ENCODE data around the gene BET1L. TPM values are rescaled to one million over a fixed set of nuclear protein-coding genes. Genes with fewer than 3 reads are reported as not detected.
"Not testable (repeated sequence)": the region's sequence is repeated elsewhere in the genome, so short reads cannot be mapped to it uniquely, and the experiment has no call there.

The BET1L gene
- polyA plus RNA-seq, 12 donors = 28.4 to 42.3 (median 36.0) TPM; not detected in 1

DNA sequence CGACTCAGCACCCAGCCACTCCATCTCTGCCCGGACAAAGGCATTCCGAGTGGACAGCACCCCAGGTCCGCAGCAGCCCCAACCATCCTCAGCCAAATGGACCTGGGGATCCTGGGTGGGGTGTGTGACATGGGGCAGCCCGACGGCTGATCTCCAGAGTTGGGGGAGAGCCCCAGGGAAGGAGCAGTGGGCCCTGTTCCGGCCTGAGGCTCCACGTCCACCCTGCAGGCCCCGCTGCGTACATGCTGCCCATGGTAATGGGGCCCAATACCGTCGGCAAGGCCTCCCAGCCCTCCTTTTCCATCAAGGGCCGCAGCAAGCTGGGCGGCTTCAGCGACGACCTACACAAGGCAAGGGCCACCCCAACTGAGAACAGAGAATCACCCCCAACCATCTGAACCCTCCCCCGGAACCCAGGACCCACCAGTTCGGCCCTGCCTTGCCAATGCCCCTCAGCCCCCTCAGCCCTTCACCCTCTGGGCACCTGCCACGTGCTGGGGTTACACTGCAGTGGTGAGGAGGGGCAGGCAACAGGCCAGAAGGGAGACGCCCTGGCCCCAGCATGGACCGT, 8.9 kb downstream of the BET1L start:
- DNase-seq = no peak

DNA sequence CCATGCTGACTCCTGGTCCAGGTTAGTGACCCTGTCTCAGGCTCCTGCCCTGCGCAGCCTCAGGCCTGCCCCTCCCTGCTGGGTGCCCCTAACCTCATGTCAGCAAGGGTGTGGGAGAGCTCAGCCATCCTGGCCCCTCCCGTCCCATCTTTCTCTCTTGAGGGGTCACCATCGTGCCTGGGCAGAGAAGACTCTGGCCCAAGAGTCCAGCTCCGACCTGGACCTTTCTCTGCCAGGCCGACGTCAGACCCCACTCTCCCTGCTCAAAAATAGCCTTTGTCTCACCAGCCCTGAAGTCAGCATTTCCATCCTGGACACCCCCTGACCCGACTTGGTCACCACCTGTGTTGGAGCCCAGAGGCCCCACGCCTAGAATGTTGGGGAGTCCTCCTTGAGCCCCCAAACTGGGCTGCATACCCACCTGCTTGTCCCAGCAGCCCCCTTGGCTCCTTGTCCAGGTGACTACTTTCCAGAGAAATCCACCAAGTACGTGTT, 9.4 kb downstream of the BET1L start:
- no peak for DNase-seq

DNA sequence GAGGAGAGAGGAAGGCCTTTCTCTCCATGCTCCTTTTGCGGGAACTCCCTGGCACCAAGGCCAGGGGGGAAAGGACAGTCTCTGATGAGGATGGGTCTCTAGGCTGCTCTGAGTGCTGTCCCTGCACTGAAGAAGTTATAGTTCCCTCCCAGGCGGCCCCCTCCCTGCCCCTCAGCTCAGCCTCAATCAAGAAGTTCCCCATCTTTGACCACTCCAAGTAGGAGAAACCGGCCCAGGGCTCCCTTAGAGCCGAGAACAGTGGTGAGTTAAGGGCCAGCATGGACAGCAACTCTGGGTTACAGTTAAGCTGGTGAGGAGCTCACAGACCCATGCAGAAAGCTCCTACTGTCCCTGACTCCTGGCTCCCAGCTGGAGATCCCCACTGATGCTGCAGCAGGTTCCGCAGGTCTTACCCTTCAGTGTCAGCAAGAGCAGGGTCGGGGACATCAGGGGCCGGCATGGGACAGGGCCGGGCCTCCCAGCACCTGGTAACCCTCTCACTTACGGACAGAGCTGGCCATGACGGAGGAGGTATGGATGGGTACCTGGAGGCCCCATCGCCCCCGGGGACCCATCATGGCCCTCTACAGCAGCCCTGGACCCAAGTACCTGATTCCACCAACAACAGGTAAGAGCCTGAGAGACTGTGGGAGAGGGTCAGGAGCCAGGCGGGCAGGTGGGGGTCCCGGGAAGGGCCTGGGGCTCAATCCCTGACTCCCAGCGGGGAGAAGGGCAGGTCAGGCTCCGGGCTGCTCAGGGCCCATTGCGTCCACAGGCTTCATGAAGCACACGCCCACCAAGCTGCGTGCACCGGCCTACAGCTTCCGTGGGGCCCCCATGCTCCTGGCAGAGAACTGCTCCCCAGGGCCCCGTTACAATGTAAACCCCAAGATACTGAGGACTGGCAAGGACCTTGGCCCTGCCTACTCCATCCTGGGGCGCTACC, 10.1 kb downstream of the BET1L start:
- no peak for DNase-seq

DNA sequence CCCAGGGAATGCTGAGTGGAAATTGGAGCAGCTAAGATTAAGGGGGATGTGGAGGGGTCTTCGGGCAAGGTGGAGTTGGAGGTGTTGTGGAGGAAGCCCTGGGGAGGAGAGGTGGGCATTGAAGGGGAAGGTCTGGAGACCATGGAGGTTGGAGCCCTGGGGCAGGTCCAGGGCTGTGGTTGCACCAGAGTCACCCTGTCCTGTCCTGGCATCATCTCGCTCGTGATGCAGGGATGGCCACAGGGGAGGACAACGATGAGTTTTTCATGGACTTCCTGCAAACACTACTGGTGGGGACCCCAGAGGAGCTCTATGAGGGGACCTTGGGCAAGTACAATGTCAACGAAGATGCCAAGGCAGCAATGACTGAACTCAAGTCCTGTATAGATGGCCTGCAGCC, 13.7 kb downstream of the BET1L start:
- not testable (repeated sequence) for DNase-seq

DNA sequence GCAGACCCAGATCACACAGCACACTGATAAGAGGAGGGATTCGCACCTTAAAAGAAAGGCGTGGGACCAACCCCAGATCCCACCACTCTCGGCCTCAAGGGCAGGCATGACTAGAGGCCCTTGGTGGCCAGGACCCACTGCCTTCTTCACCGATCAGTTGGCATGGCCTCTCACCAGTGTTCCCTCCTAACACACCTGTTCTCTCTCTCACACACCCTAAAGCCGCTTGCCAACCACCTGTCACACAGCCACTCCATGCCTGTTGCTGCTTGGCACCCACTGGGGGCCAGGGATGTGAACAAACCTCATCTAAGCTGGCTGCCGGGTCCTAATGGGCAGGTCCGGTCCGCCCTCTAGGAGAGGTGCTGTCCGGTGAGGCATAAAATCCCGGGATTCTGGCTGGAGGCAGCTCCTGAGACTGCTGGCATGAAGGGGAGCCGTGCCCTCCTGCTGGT, 14.5 kb downstream of the BET1L start, which contains the start of gene SCGB1C1:
TSS of gene SCGB1C1 (plus strand) at position 405 of the 455 bp plus-strand sequence. CDS start at position 427, 22 bp downstream.
- DNase-seq = not testable (repeated sequence)

DNA sequence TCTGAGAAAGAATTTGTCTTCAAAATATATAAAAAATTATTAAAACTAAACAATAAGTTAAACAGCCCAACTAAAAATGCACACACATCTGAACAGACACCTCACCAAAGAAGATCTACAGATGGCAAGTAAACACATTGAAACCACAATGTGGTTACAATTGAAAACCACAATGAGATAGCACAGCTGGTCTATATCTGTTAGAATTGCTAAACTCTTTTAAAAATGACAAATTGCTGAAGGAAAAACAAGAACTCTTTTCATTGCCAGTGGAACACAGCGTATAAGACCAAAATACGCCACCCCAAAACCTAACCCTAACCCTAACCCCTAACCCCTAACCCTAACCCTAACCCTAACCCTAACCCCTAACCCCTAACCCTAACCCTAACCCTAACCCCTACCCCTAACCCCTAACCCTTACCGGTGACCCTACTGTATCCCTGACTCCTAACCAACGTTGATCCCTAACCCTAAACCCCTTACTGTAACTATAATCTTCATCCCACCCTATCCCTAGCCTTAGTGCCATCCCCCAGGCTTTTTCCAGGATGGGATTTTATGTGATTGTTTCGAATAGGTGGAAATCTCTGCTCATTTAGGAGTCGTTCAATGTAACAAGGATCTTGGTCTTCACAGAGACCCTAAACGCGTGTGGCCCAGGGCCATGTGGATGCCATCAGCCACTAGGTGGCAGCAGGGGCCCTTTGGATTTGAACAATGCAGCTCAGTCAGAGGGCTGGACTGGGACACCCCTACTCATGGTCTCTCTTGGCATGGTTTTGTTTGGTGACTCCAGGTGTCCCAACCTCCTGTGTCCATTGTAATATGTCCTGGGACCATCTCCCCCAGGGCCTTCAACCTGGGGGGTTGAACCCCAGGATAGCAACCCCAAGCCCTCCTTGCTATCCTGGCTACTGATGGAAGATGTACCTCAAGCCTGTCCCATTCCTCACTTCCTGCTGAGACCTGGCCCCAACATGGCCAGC, 15.4 kb downstream of the BET1L start:
- not testable (repeated sequence) for DNase-seq

DNA sequence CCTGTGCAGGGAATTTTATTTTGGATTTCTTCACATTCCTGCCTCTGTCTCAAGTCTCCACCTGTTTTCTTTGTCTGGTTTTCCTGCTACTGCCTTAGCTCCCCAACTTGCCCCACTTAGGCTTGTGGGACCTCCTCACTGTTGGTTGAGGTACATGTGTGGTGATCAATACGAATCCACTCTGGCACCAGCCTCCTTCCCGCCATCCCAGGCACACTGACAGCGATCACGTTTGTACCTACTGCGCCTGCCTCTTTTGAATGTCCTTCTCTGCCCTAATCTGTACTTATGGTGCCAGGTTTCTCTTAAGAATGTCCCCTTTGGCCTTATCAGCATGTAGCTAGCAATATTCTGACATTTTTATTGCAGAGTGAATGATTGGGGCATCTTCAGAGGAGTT, 16.7 kb downstream of the BET1L start:
- not testable (repeated sequence) for DNase-seq

DNA sequence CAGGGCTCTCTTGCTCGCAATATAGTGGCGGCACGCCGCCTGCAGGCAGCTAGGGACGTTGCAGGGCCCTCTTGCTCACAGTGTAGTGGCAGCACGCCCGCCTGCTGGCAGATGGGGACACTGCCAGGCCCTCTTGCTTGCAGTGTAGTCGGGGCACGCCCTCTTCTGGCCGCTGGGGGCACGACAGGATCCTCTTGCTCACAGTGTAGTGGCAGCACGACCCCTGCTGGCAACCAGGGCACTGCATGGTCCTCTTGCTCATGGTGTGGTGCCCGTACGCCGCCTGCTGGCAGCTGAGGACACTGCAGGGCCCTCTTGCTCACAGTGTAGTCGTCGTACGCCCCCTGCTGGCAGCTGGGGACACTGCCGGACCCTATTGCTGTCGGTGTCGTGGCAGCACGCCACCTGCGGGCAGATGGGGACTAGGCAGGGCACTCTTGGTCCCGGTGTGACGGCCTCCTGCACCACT, 17.3 kb downstream of the BET1L start:
- not testable (repeated sequence) for DNase-seq

DNA sequence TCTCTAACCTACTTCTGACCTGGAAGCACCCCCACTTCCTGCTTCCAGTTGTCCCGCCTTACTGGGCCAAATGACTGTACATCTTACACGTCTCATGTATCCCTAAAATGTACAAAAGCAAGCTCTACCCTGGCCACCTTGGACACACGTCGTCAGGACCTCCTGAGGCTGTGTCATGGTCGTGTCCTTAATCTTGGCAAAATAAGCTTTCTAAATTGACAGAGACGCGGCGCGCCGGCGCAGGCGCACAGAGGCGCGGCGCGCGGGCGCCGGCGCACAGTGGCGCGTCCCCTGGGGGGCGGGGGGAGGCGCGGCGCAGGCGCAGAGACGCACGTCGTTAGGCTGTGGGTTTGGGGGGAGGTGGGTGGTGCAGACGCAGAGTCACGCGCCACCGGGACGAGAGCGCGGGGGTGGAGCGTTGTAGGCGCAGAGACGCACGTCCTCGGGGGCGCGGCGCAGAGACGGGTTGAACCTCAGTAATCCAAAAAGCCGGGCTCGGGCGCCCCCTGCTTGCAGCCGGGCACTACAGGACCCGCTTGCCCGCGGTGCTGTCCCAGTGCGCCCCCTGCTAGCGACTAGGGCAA, 17.9 kb downstream of the BET1L start:
- not testable (repeated sequence) for DNase-seq

DNA sequence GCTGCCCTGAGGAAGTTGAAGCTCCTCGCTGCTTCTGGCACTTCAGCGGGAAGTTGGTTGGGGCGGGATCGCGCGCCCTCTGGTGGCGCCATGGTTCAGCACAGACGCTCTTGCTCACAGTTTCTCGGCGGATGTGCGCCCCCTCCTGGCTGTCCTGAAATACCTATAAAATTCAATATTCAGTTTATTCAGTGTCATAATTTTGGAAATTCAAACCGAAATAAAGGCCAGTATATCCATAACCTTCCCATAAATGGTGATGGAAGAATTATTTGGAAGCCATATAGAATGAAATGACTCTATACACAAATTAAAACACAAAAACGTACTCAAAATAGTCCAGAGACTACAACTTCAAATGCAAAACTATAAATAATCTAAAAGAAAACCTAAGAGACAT, 27.0 kb downstream of the BET1L start:
- DNase-seq = not testable (repeated sequence)

Other genes starting within 250 kb of the BET1L start
- gene SCGB1C1, start 14.3 kb downstream of the BET1L start, polyA plus RNA-seq (ENCODE audit: insufficient read length in 12 of 12) = not detected
- 100 to 1,000 TPM in 1 of 12 donors, 10 to 100 TPM in 10, not detected in 1; 39.7 to 116 (median 55.6) TPM for gene RIC8A, start 309 bp upstream of the BET1L start, polyA plus RNA-seq (ENCODE audit: insufficient read length in 12 of 12)
- 10 to 100 TPM in 11 of 12 donors, not detected in 1; 17.8 to 44.5 (median 21.1) TPM for gene SIRT3, start 28.9 kb upstream of the BET1L start, polyA plus RNA-seq (ENCODE audit: insufficient read length in 12 of 12)
- 100 to 1,000 TPM in 6 of 12 donors, 10 to 100 TPM in 5, not detected in 1; 87.0 to 117 (median 103) TPM for gene PSMD13, start 29.6 kb upstream of the BET1L start, polyA plus RNA-seq (ENCODE audit: insufficient read length in 12 of 12)
- not detected for gene NLRP6, start 71.0 kb upstream of the BET1L start, polyA plus RNA-seq (ENCODE audit: insufficient read length in 12 of 12)
- gene PGGHG, start 81.7 kb upstream of the BET1L start, polyA plus RNA-seq (ENCODE audit: insufficient read length in 12 of 12) = 10 to 100 TPM in 5 of 12 donors, 1 to 10 TPM in 6, not detected in 1; 5.6 to 14.9 (median 9.0) TPM
- gene IFITM5, start 92.1 kb upstream of the BET1L start, polyA plus RNA-seq (ENCODE audit: insufficient read length in 12 of 12) = under 1 TPM in 1 of 12 donors, not detected in 11; 0.45 TPM
- gene IFITM2, start 100.4 kb upstream of the BET1L start, polyA plus RNA-seq (ENCODE audit: insufficient read length in 12 of 12) = 100 to 1,000 TPM in 2 of 12 donors, 10 to 100 TPM in 9, not detected in 1; 47.9 to 173 (median 75.0) TPM
- gene IFITM1, start 106.6 kb upstream of the BET1L start, polyA plus RNA-seq (ENCODE audit: insufficient read length in 12 of 12) = 10 to 100 TPM in 9 of 12 donors, 1 to 10 TPM in 1, not detected in 2; 9.9 to 21.3 (median 14.1) TPM
- gene IFITM3, start 113.5 kb upstream of the BET1L start, polyA plus RNA-seq (ENCODE audit: insufficient read length in 12 of 12) = 100 to 1,000 TPM in 11 of 12 donors, not detected in 1; 155 to 302 (median 238) TPM
- gene B4GALNT4, start 162.1 kb upstream of the BET1L start, polyA plus RNA-seq (ENCODE audit: insufficient read length in 12 of 12) = 10 to 100 TPM in 10 of 12 donors, 1 to 10 TPM in 1, not detected in 1; 8.1 to 55.6 (median 14.5) TPM
- gene PKP3, start 186.8 kb upstream of the BET1L start, polyA plus RNA-seq (ENCODE audit: insufficient read length in 12 of 12) = 10 to 100 TPM in 3 of 12 donors, 1 to 10 TPM in 1, under 1 TPM in 4, not detected in 4; 0.24 to 30.6 (median 2.7) TPM
- gene SIGIRR, start 207.6 kb upstream of the BET1L start, polyA plus RNA-seq (ENCODE audit: insufficient read length in 12 of 12) = 10 to 100 TPM in 9 of 12 donors, 1 to 10 TPM in 2, not detected in 1; 6.8 to 22.7 (median 11.2) TPM
- gene ANO9, start 234.6 kb upstream of the BET1L start, polyA plus RNA-seq (ENCODE audit: insufficient read length in 12 of 12) = 10 to 100 TPM in 2 of 12 donors, 1 to 10 TPM in 2, under 1 TPM in 7, not detected in 1; 0.08 to 14.1 (median 0.31) TPM
- gene PTDSS2, start 242.9 kb upstream of the BET1L start, polyA plus RNA-seq (ENCODE audit: insufficient read length in 12 of 12) = 10 to 100 TPM in 11 of 12 donors, not detected in 1; 22.7 to 52.4 (median 26.0) TPM